Stomach (tissue), 9 donors: Measurements from ENCODE around the gene BACH1. TPM values are rescaled to one million over a fixed set of nuclear protein-coding genes. Genes with fewer than 3 reads are reported as not detected.
"Not testable (repeated sequence)": the region's sequence is repeated elsewhere in the genome, so short reads cannot be mapped to it uniquely, and the experiment has no call there.

Experiments used
- DNase-seq, 2 donors: peaks; one replicate each; pipeline versions ENCODE4 v3.0.0 to v3.0.0-alpha.2; 2013 to 2019
- H3K27ac ChIP-seq, 5 donors: fragments of 200-600 bp in 4 of 5; sonication (generic) in 4 of 5; one replicate each; pipeline ENCODE4 v1.5.1; 2013 to 2019; ENCODE audit warnings: mild to moderate bottlenecking in 1 of 5, moderate library complexity in 1 of 5
- H3K27me3 ChIP-seq, 3 donors: fragments of 200-600 bp; sonication (generic); one replicate each; pipeline ENCODE4 v1.5.1; 2017 to 2019; ENCODE audit warnings: mixed run types in 1 of 3
- H3K36me3 ChIP-seq, 4 donors: fragments of 200-600 bp; sonication (generic); 1 replicate in 3 of 4; 2 replicates in 1 of 4; pipeline ENCODE4 v1.5.1; 2016 to 2019
- H3K4me1 ChIP-seq, 4 donors: fragments of 200-600 bp; sonication (generic); one replicate each; pipeline ENCODE4 v1.5.1; 2016 to 2019
- H3K4me3 ChIP-seq, 4 donors: fragments of 200-600 bp; sonication (generic) in 3 of 4; one replicate each; pipeline ENCODE4 v1.5.1; 2016 to 2019; ENCODE audit warnings: mild to moderate bottlenecking in 1 of 4
- H3K9me3 ChIP-seq, 4 donors: fragments of 200-600 bp; sonication (generic); one replicate each; pipeline ENCODE4 v1.5.1; 2016 to 2019
- CTCF ChIP-seq, 7 experiments: fragments of 450-650 bp in 4 of 7; fragments of 200-600 bp in 3 of 7; sonication (generic) in 3 of 7; IDR thresholded peaks; one replicate each; pipeline ENCODE4 v1.5.1; 2016 to 2019; ENCODE audit warnings: antibody characterized with exemption in 7 of 7, control low read depth in 2 of 7, mild to moderate bottlenecking in 1 of 7
- EP300 ChIP-seq: sonication (generic); formaldehyde crosslinking; IDR thresholded peaks from one replicate; pipeline ENCODE4 v1.6.1; 2017; ENCODE audit warnings: antibody characterized with exemption
- POLR2A ChIP-seq, 4 donors: fragments of 450-650 bp; IDR thresholded peaks; one replicate each; pipeline ENCODE4 v1.6.1; 2016; ENCODE audit warnings: antibody characterized with exemption in 4 of 4, control low read depth in 2 of 4, mild to moderate bottlenecking in 1 of 4, moderate library complexity in 1 of 4
- POLR2AphosphoS5 ChIP-seq, 3 donors: sonication (generic); formaldehyde crosslinking; IDR thresholded peaks; one replicate each; pipeline ENCODE4 v1.6.1; 2016; ENCODE audit warnings: antibody characterized with exemption in 3 of 3
- WGBS, 5 donors: extraction: QIAGEN DNeasy Blood & Tissue Kit in 3 of 5; methylation state at CpG; one replicate each; pipeline versions ENCODE4 v1.1.5 to v1.1.7; 2013 to 2018; 5-methylcytosine and 5-hydroxymethylcytosine counted together
- intact Hi-C: fragments of 100-400 bp; cut with DNase I; formaldehyde crosslinking; loops from one replicate; pipeline ENCODE4 v1.15.1; 2023; ENCODE audit warnings: low total_unique reads
- polyA plus RNA-seq, 3 donors: library from polyadenylated mRNA; stranded (reverse); fragments of 200-250 nt; gene quantifications; one replicate each; pipeline ENCODE4 v1.2.3, GENCODE V29; 2013
- total RNA-seq, 5 donors: library from RNA; depleted of rRNA; stranded (reverse); fragments of >200 nt; gene quantifications; one replicate each; pipeline versions ENCODE4 v1.1.0 to v1.2.3, GENCODE V29; 2014 to 2016
- donor health status: healthy with polysubstance abuse.
- donor health status: Bipolar disorder and iron deficiency.
- donor health status: healthy.

Gene BACH1
- total and polyA plus RNA-seq, 8 donors, result 4.2 to 107 (median 24.2) TPM

GRCh38 chr21:29351691-29352090 is 53.0 kb downstream of the BACH1 start:
- no peaks in the 10 kb centered on the region for H3K27me3 ChIP-seq
- H3K4me1 ChIP-seq, result peaks cover 7 to 24% (median 14%) of the 10 kb centered on the region in 4 donors
- TF ChIP-seq POLR2A (IDR thresholded peaks at IDR 0.05) (no peak), POLR2AphosphoS5 (IDR thresholded peaks at IDR 0.05) (no peak)
- H3K27ac ChIP-seq, result no peak overlapping the region
- no peak overlapping the region for H3K4me3 ChIP-seq
- peaks cover 0 to 11% (median 5%) of the 10 kb centered on the region in 4 donors for H3K9me3 ChIP-seq
- H3K36me3 ChIP-seq, result peaks cover 0 to 28% (median 17%) of the 10 kb centered on the region in 4 donors
- DNase-seq, result no peak
- intact Hi-C loops, result no loop called here

GRCh38 chr21:29355043-29355710 is 56.5 kb downstream of the BACH1 start:
- H3K4me1 ChIP-seq, DNase-seq, intact Hi-C loops, H3K27me3 ChIP-seq, H3K27ac ChIP-seq, H3K4me3 ChIP-seq: not testable (repeated sequence)
- peaks cover 0 to 11% (median 5%) of the 10 kb centered on the region in 4 donors for H3K9me3 ChIP-seq
- peaks cover 0 to 28% (median 17%) of the 10 kb centered on the region in 4 donors for H3K36me3 ChIP-seq
- 96 to 100% (median 98%) methylated on average over 13 to 14 of the region's 14 CpGs for WGBS, 5 donors

DNA sequence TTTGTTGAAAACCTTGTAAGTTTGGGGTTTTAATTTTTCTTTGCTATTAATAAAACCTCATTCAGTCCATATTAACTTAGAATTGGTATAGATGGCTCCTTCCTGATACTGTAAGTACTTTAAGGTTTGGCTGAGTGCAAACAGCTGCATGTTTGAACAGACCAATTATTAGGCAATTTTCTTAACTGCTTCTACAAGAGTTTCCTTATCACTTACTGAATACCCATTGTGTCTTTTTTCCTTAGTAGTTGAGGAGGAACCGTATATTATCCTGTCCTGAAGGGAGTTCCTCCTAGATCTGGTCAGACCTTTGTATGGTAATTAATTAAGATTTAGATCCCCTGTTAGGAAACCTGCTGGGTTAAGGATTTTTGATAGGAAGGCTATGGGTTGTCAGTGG is 57.6 kb downstream of the BACH1 start:
- Histone ChIP-seq H3K36me3 (peaks cover 0 to 28% (median 17%) of the 10 kb centered on the region in 4 donors), H3K9me3 (peaks cover 0 to 11% (median 5%) of the 10 kb centered on the region in 4 donors)
- WGBS, 5 donors, result 40 to 64% (median 44%) methylated on average over 1 of the region's 1 CpG
- H3K4me1 ChIP-seq, H3K27ac ChIP-seq, H3K4me3 ChIP-seq, intact Hi-C loops, H3K27me3 ChIP-seq, DNase-seq: not testable (repeated sequence)

GRCh38 chr21:29356810-29357209 is 58.1 kb downstream of the BACH1 start:
- intact Hi-C loops, H3K4me1 ChIP-seq, H3K27ac ChIP-seq, DNase-seq, H3K27me3 ChIP-seq, H3K4me3 ChIP-seq: not testable (repeated sequence)
- 64 to 80% (median 67%) methylated on average over 4 of the region's 4 CpGs for WGBS, 5 donors
- Histone ChIP-seq H3K36me3 (peaks cover 0 to 28% (median 17%) of the 10 kb centered on the region in 4 donors), H3K9me3 (peaks cover 0 to 11% (median 5%) of the 10 kb centered on the region in 4 donors)

DNA sequence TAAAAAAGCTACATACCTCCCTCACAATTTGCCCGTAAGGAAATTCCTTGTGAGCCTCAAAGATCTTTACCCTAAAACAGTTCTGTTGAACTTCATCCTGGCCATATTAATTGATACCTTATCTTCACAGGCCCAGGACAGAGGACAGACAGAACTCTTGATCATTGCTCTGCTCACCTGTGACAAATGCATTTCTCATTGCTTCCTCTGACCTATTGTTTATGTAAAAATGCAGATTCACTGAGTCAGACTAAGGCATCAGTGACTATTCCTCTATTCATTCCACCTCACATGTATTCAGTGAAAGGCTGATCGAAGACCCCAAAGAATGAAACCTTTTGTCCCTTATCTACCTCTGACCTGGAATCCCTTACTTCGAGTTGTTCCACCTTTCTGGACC is 61.0 kb downstream of the BACH1 start:
- H3K36me3 ChIP-seq, result peaks cover 0 to 25% (median 16%) of the 10 kb centered on the region in 4 donors
- no peak overlapping the region for H3K4me3 ChIP-seq
- no peak overlapping the region for H3K27ac ChIP-seq
- WGBS, 5 donors, result 92 to 98% (median 92%) methylated on average over 3 of the region's 3 CpGs
- TF ChIP-seq CTCF (IDR thresholded peaks at IDR 0.05) (no peak), EP300 (no peak), POLR2A (IDR thresholded peaks at IDR 0.05) (no peak), POLR2AphosphoS5 (IDR thresholded peaks at IDR 0.05) (no peak)
- peaks cover 0 to 8% (median 4%) of the 10 kb centered on the region in 4 donors for H3K9me3 ChIP-seq
- intact Hi-C loops, result no loop called here
- no peaks in the 10 kb centered on the region for H3K27me3 ChIP-seq
- no peak for DNase-seq
- no peaks in the 10 kb centered on the region for H3K4me1 ChIP-seq

- WGBS, 5 donors, result 56 to 73% (median 69%) methylated on average over 9 of the region's 9 CpGs
- H3K4me1 ChIP-seq, result no peaks in the 10 kb centered on the region
- no peak overlapping the region for H3K27ac ChIP-seq
- H3K9me3 ChIP-seq, result no peaks in the 10 kb centered on the region
- peaks cover 0 to 20% (median 12%) of the 10 kb centered on the region in 4 donors for H3K36me3 ChIP-seq
- DNase-seq, result peak in 1 of 2 donors; percentile 61
- no peaks in the 10 kb centered on the region for H3K27me3 ChIP-seq
- H3K4me3 ChIP-seq, result no peak overlapping the region
- no peak for TF ChIP-seq POLR2A (IDR thresholded peaks at IDR 0.05)
- TF ChIP-seq EP300, result no peak
- TF ChIP-seq POLR2AphosphoS5 (IDR thresholded peaks at IDR 0.05), result no peak
- TF ChIP-seq CTCF (IDR thresholded peaks at IDR 0.05), result peak in 1 of 7 experiments; percentile 17
- intact Hi-C loops, result no loop called here
Observed at GRCh38 chr21:29360799-29361765, 62.4 kb downstream of the BACH1 start.
